ENCODE results near the gene PPP1R27. TPM values are rescaled to one million over a fixed set of nuclear protein-coding genes. Genes with fewer than 3 reads are reported as not detected.

The PPP1R27 gene
- total RNA-seq, 8 experiments from 2014 or later = 0.73 to 1.3 (median 1.1) TPM; not detected in 1

DNA sequence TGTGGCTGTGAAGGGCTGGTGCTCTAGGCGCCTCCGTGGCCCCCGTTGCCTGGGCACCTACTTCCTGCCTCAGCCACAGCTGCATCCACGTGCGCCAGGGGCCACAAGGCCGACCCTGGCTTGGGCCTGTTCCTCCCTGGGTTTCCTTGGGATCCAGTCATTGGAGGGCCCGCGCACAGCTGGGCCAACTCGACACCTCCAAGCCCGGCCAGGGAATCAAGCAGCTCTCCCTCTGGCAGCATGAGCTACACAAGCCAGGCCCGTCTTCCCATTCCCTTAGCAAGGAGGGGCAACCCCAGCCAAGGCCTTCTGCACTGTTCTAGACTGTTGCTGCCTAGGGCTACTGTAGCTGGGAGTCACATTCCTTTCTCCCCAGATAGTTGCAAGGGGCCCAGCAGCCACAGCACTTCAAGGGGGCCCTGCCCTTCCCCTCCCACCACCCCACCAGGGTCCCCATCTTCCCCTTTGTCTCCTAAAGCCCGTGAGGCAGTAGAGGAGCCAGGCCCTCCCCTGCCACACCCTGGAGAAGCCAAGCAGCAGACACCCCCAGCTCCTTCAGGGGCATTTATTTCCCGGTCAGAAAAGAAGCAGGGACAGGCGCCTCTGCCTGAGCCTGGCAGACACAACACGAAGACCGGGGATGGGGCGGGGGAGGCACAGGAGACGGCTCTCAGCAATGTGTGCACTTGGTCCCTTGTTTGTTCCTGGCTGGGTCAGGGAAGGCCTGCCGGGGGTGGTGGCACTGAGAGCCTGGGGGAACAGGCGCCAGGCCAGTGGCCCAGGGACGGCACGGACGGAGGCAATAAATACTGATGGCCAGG lies 32.5 kb upstream of the PPP1R27 start:
- 80% methylated on average over 1 to 3 of the region's 23 CpGs; no CpG with 5 or more reads in 7 of the 10 experiments for WGBS, 10 experiments
- in situ Hi-C loops (cut with MboI; ENCODE audit: low pct_unique_long_range_greater_than_20kb in 2 of 9, low sequenced_read_pairs in 9 of 9, unreplicated experiment in 9 of 9) = no loop called here
- peak; percentile 1 to 18 (median 5) for ATAC-seq (replicated peaks in 6 of 8)
- Histone ChIP-seq H3K27ac (peak overlapping the region; percentile 15 to 60), H3K4me1 (replicated peaks in 1 of 2) (peaks cover 38 to 40% of the 10 kb centered on the region in 2 donors), H3K4me3 (no peak overlapping the region)

DNA sequence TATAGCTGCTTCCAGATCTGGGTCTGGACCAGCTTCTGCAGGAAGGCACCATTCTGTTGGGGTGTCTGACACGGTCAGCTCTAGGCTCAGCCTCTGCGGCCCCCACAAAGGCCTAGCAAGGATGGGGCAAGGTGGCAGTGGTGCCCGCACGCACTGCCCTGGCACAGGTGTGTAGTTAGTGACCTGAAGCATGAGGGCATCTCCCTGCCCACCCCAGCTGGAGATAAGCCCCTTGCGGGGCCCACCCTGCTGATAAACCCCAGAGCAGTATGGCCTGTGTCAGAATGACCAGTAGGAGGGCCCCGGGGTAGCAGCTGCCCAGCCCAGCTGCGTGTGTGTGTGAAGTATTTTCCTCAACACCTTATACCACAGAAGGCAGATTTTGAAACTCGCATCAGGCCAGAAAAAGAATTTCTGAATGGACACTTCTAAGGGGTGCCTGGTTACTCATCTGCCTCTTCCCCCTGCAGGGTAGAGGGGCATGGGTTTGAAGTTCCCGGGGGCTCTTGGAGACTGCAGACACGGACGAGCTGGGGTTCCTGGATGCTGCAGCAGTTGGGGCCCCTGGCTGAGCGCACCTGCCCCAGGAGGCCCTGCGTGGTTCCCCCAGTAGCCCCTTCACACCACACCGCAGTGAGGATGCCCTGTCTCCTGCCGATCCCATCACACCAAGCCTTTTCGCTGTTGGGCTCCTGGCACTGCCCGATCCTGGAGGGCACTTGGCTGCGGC lies 31.8 kb upstream of the PPP1R27 start:
- peak in 1 of 8 experiments; percentile 0 for ATAC-seq (replicated peaks in 6 of 8)
- WGBS, 10 experiments = 83 to 90% (median 85%) methylated on average over 2 to 5 of the region's 18 CpGs; no CpG with 5 or more reads in 7 of the 10 experiments

DNA sequence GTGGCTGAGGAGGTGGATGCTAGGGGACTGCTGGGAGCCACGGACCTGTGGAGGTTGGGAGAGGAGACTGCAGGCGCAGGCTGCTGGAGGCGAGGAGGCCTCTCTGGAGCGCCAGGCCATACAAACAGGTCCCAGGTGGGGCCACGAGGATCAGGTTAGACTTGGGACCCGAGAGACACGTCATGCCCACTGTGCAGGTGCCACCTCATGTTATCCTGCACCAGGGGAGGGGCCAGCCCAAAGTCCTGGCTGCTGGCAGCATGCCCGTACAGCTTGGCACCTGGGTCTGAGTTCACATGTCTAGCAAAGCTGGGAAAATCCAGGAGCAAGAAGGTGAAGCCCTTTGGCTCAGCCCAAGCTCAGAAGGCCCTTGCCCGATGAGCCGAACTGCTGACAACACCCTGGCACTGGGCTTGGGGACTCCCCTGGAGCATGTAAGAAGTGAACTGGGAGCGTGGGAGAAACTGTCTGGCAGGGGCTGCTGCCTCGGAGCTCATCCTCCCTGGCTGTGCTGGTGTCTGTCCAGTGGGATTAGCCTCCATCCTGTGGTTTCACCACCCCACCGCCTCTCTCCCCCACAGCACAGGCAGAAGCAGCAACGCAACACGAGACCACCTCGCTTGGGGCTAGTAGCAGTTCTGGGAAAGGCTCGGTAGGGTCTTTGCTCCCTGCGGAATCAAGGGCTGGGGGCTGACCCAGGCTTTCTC lies 31.0 kb upstream of the PPP1R27 start:
- Histone ChIP-seq H3K27ac (peak overlapping the region in 1 of 2 donors; percentile 4), H3K4me3 (no peak overlapping the region), H3K4me1 (replicated peaks in 1 of 2) (peaks cover 43 to 44% of the 10 kb centered on the region in 2 donors)
- no peak for ATAC-seq (replicated peaks in 6 of 8)
- in situ Hi-C loops (cut with MboI; ENCODE audit: low pct_unique_long_range_greater_than_20kb in 2 of 9, low sequenced_read_pairs in 9 of 9, unreplicated experiment in 9 of 9) = no loop called here
- WGBS, 10 experiments = 75 to 90% (median 85%) methylated on average over 2 to 5 of the region's 18 CpGs; no CpG with 5 or more reads in 5 of the 10 experiments

More for the DNA sequence above, 31.8 kb upstream of the PPP1R27 start:
- Histone ChIP-seq H3K4me1 (replicated peaks in 1 of 2) (peaks cover 42 to 44% of the 10 kb centered on the region in 2 donors), H3K4me3 (no peak overlapping the region), H3K27ac (peak overlapping the region in 1 of 2 donors; percentile 60)
- in situ Hi-C loops (cut with MboI; ENCODE audit: low pct_unique_long_range_greater_than_20kb in 2 of 9, low sequenced_read_pairs in 9 of 9, unreplicated experiment in 9 of 9) = no loop called here

DNA sequence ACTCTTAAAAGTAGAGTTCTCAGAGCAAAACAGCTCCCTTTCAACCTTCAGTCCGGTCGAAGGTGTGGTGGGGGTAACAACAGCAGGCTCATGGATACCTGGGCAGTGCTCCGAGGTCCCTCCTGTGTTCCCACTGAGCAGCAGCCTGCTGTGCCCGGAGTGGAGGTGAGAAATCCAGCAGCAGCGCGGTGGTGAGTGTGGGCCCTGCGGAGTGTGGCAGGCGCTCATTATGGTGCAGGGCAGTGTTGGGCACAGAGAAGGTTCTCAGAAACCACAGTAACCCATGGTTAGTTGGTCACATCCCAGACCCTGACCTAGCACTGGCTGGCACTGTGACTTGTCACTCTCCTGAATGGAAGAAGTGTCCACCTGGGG lies 30.5 kb upstream of the PPP1R27 start:
- H3K27ac ChIP-seq = no peak overlapping the region
- ATAC-seq (replicated peaks in 6 of 8) = no peak
- no peak overlapping the region for H3K4me3 ChIP-seq
- in situ Hi-C loops (cut with MboI; ENCODE audit: low pct_unique_long_range_greater_than_20kb in 2 of 9, low sequenced_read_pairs in 9 of 9, unreplicated experiment in 9 of 9) = no loop called here
- WGBS, 10 experiments = 88 to 100% (median 97%) methylated on average over 1 to 7 of the region's 8 CpGs; no CpG with 5 or more reads in 5 of the 10 experiments
- peaks cover 43 to 44% of the 10 kb centered on the region in 2 donors for H3K4me1 ChIP-seq (replicated peaks in 1 of 2)

GRCh38 chr17:81863833-81864768 lies 29.3 kb upstream of the PPP1R27 start:
- WGBS, 10 experiments = 55 to 100% (median 92%) methylated on average over 1 to 5 of the region's 9 CpGs; no CpG with 5 or more reads in 4 of the 10 experiments
- peaks cover 35 to 39% of the 10 kb centered on the region in 2 donors for H3K4me1 ChIP-seq (replicated peaks in 1 of 2)
- ATAC-seq (replicated peaks in 6 of 8) = no peak
- H3K4me3 ChIP-seq = no peak overlapping the region
- no peak overlapping the region for H3K27ac ChIP-seq
- in situ Hi-C loops (cut with MboI; ENCODE audit: low pct_unique_long_range_greater_than_20kb in 2 of 9, low sequenced_read_pairs in 9 of 9, unreplicated experiment in 9 of 9) = no loop called here

GRCh38 chr17:81863123-81863675 lies 28.3 kb upstream of the PPP1R27 start:
- Histone ChIP-seq H3K4me3 (no peak overlapping the region), H3K27ac (no peak overlapping the region), H3K4me1 (replicated peaks in 1 of 2) (peaks cover 31 to 40% of the 10 kb centered on the region in 2 donors)
- 17 to 100% (median 79%) methylated on average over 1 to 5 of the region's 6 CpGs; no CpG with 5 or more reads in 3 of the 10 experiments for WGBS, 10 experiments
- no peak for ATAC-seq (replicated peaks in 6 of 8)
- in situ Hi-C loops (cut with MboI; ENCODE audit: low pct_unique_long_range_greater_than_20kb in 2 of 9, low sequenced_read_pairs in 9 of 9, unreplicated experiment in 9 of 9) = no loop called here

DNA sequence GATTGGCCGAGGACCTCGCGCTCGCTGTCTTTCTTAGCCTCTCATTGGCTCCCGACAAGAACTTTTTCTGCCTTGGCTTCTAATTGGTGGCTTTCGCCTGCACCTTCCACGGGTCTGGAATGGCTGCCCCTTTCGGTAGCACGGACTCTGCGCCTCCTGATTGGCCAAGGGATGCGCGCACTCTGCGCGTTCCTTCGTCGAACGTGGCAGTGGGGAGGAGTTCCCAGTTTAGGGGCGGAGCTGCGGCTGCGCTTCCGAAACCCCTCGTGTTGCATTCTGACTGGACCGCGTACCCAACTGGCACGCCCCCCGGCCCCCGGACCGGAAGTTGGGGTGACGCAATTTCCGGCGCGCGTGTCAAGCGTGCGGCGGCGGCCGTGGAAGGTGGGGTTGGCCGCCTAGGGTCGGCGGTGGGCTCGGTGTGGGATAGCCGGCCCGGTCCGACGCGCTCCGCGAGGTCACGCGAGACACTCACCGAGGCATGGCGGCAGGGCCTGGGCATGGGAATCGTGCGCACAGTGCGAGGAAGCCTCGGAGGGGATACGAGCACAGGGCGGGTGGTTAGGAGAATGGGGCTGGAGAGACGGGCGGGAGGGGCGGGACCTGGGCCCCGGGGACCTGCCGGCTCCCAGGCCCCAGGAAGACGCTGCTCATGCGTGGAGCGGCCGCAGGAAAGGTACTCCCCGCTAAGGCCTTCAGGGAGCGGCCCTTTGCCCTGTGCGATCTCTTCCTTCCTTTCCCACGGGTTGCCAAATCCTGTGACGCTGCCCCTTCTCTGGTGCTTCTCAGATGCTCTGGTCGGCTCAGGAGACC lies 26.1 kb upstream of the PPP1R27 start:
- H3K4me1 ChIP-seq (replicated peaks in 1 of 2) = peaks cover 20 to 22% of the 10 kb centered on the region in 2 donors
- peak overlapping the region; percentile 95 to 98 for H3K27ac ChIP-seq
- peak; percentile 71 to 89 (median 86) for ATAC-seq (replicated peaks in 6 of 8)
- WGBS, 10 experiments = 0 to 1% (median 0%) methylated on average over 1 to 28 of the region's 74 CpGs; no CpG with 5 or more reads in 3 of the 10 experiments
- in situ Hi-C loops (cut with MboI; ENCODE audit: low pct_unique_long_range_greater_than_20kb in 2 of 9, low sequenced_read_pairs in 9 of 9, unreplicated experiment in 9 of 9) = no loop called here
- peak overlapping the region; percentile 47 to 90 (median 69) for H3K4me3 ChIP-seq

GRCh38 chr17:81859906-81860755 lies 25.3 kb upstream of the PPP1R27 start, which contains the start of gene P4HB:
Gene P4HB (minus strand): TSS chr17:81860535. CDS start chr17:81860471, 64 bp downstream.
- ATAC-seq (replicated peaks in 6 of 8) = no peak
- H3K4me1 ChIP-seq (replicated peaks in 1 of 2) = peaks cover 20 to 22% of the 10 kb centered on the region in 2 donors
- in situ Hi-C loops (cut with MboI; ENCODE audit: low pct_unique_long_range_greater_than_20kb in 2 of 9, low sequenced_read_pairs in 9 of 9, unreplicated experiment in 9 of 9) = no loop called here
- WGBS, 10 experiments = 0% methylated on average over 1 to 8 of the region's 95 CpGs; no CpG with 5 or more reads in 6 of the 10 experiments
- peak within 1 kb of the TSS; percentile 95 to 98 for H3K27ac ChIP-seq
- peak within 1 kb of the TSS; percentile 66 to 90 (median 76) for H3K4me3 ChIP-seq

DNA sequence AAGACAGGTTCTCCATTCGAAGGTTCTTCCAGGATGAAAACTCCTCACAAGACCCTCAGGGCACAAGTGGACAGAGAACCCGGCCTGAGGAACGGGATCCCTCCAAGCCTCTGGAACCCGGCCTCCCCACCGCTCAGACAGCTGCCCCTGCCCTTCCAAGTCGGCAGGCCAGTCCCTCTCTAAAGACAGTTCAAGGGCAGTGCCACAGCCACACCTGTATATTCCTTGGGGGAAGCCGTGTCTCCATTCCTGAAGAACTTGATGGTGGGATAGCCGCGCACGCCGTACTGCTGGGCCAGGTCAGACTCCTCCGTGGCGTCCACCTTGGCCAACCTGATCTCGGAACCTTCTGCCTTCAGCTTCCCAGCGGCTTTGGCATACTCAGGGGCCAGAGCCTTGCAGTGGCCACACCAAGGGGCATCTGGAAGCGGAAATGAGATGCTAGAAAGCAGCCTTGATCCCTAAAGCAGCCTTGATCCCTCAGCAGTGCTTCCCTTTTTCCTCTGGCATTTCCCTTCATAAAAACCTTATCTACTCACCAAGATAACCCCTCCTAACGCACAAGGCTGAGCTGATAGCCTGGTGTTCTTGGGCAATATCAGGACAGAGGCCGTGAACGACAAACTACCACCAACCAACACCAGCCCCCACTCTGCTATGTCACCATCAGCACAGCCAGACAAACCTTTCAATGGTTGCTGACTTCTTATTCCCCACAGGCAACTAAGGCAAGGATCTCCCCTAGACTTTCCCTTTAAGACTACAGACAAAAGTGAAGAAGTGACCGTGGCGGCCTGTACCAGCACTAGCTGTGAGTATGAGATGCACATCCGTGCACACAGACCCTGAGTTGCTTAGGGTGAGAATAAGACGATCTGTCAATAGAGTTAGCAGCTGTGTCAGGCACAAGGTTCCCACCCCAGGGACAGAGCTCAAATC lies 24.4 kb upstream of the PPP1R27 start:
- 0 to 91% (median 56%) methylated on average over 1 to 12 of the region's 23 CpGs; no CpG with 5 or more reads in 2 of the 10 experiments for WGBS, 10 experiments
- Histone ChIP-seq H3K4me3 (peak overlapping the region; percentile 66 to 90 (median 73)), H3K4me1 (replicated peaks in 1 of 2) (peaks cover 20 to 22% of the 10 kb centered on the region in 2 donors), H3K27ac (peak overlapping the region; percentile 76 to 93)
- ATAC-seq (replicated peaks in 6 of 8) = no peak
- in situ Hi-C loops (cut with MboI; ENCODE audit: low pct_unique_long_range_greater_than_20kb in 2 of 9, low sequenced_read_pairs in 9 of 9, unreplicated experiment in 9 of 9) = no loop called here
